OCI-LY1 (cell line): ENCODE results near the gene HPSE2.
A peak's percentile ranks its signal among the peaks of the same experiment; 100 is the strongest.

Experiments
- CTCF ChIP-seq: fragments of 200-600 bp; sonication (generic), shearing (Covaris generic); IDR thresholded peaks from 2 replicates; pipeline ENCODE4 v1.5.1; 2017; ENCODE audit warnings: mild to moderate bottlenecking, antibody characterized with exemption, low read length, moderate library complexity, mixed read lengths
- EZH2 ChIP-seq: fragments of 200-600 bp; sonication (generic), shearing (Covaris generic); IDR thresholded peaks from 2 replicates; pipeline ENCODE4 v1.8.0; 2017; ENCODE audit warnings: borderline replicate concordance, mixed run types, mild to moderate bottlenecking, antibody characterized with exemption, low read length, moderate library complexity, mixed read lengths

GRCh38 chr10:98425511-98426352 is 809.9 kb downstream of the HPSE2 start:
- TF ChIP-seq CTCF, result peak; percentile 49; the same call in 1 of the 2 replicates
- no peak for TF ChIP-seq EZH2
